Neural cell (in vitro differentiated cells): Measurements from ENCODE around the gene GANC. TPM values are rescaled to one million over a fixed set of nuclear protein-coding genes. Genes with fewer than 3 reads are reported as not detected.

Source experiments
- H2AFZ ChIP-seq: fragments of 200-600, 300-800 bp; sonication (generic), shearing (Covaris generic); 2 replicates; pipeline ENCODE4 v1.6.0; 2014; ENCODE audit warnings: low read depth, mild to moderate bottlenecking, antibody characterized with exemption, low read length, moderate library complexity
- H3F3A ChIP-seq: fragments of 200-600 bp; shearing (Covaris generic); 2 replicates; pipeline ENCODE4 v1.6.1; 2016; ENCODE audit warnings: mild to moderate bottlenecking, moderate library complexity, mixed read lengths, antibody characterized with exemption, low read length; ENCODE audit not compliant: insufficient read depth, poor library complexity, severe bottlenecking
- H3K27ac ChIP-seq: fragments of 200-600, 300-800 bp; sonication (generic), shearing (Covaris generic); 2 replicates; pipeline ENCODE4 v1.5.1; 2014; ENCODE audit warnings: mild to moderate bottlenecking, low read length, moderate library complexity
- H3K27me3 ChIP-seq: fragments of 300-800, 200-600 bp; sonication (generic), shearing (Covaris generic); 2 replicates; pipeline ENCODE4 v1.6.0; 2014; ENCODE audit warnings: mild to moderate bottlenecking, low read depth, low read length, moderate library complexity; ENCODE audit not compliant: insufficient read depth
- H3K36me3 ChIP-seq: fragments of 300-800, 200-600 bp; sonication (generic), shearing (Covaris generic); 2 replicates; pipeline ENCODE4 v1.5.1; 2014; ENCODE audit warnings: mild to moderate bottlenecking, antibody characterized with exemption, low read length, moderate library complexity; ENCODE audit not compliant: insufficient read depth
- H3K4me2 ChIP-seq: fragments of 300-800, 200-600 bp; sonication (generic), shearing (Covaris generic); 2 replicates; pipeline ENCODE4 v1.6.0; 2014; ENCODE audit warnings: mild to moderate bottlenecking, low read length
- H3K4me3 ChIP-seq: fragments of 300-800, 200-600 bp; sonication (generic), shearing (Covaris generic); 2 replicates; pipeline ENCODE4 v1.5.1; 2014; ENCODE audit warnings: mild to moderate bottlenecking, low read length, moderate library complexity
- H3K79me2 ChIP-seq: fragments of 200-600 bp; shearing (Covaris generic); replicated peaks from 2 replicates; pipeline ENCODE4 v1.6.0; 2014; ENCODE audit warnings: mild to moderate bottlenecking, low read length, moderate library complexity; ENCODE audit not compliant: insufficient read depth
- H3K9ac ChIP-seq: fragments of 300-800, 200-600 bp; sonication (generic), shearing (Covaris generic); 2 replicates; pipeline ENCODE4 v1.6.1; 2016; ENCODE audit warnings: mild to moderate bottlenecking, low read length, mixed read lengths
- H3K9me2 ChIP-seq: fragments of 200-600 bp; shearing (Covaris generic); 2 replicates; pipeline ENCODE4 v1.6.1; 2016; ENCODE audit warnings: mild to moderate bottlenecking, low read length, mixed read lengths; ENCODE audit not compliant: insufficient read depth
- H3K9me3 ChIP-seq: fragments of 200-600, 300-800 bp; sonication (generic), shearing (Covaris generic); 2 replicates; pipeline ENCODE4 v1.6.1; 2016; ENCODE audit warnings: mild to moderate bottlenecking, mixed run types, low read length, moderate library complexity, mixed read lengths
- H4K20me1 ChIP-seq: fragments of 200-600 bp; shearing (Covaris generic); 2 replicates; pipeline ENCODE4 v1.6.1; 2016; ENCODE audit warnings: mild to moderate bottlenecking, mixed run types; ENCODE audit not compliant: insufficient read depth
- EP300 ChIP-seq: fragments of 450-650 bp; conservative IDR thresholded peaks from 2 replicates; pipeline ENCODE4 v1.6.1; 2014; ENCODE audit warnings: antibody characterized with exemption, mild to moderate bottlenecking, moderate library complexity; ENCODE audit not compliant: poor library complexity, severe bottlenecking
- EZH2 ChIP-seq: fragments of 200-600, 300-800 bp; shearing (Covaris generic), sonication (generic); IDR thresholded peaks from 2 replicates; pipeline ENCODE4 v1.6.1; 2014; ENCODE audit warnings: antibody characterized with exemption, low read length, borderline replicate concordance, mild to moderate bottlenecking; ENCODE audit not compliant: insufficient read depth, poor library complexity, severe bottlenecking
- MXI1 ChIP-seq: fragments of 450-650 bp; conservative IDR thresholded peaks from 2 replicates; pipeline ENCODE4 v1.6.1; 2014; ENCODE audit warnings: antibody characterized with exemption, mild to moderate bottlenecking; ENCODE audit not compliant: poor library complexity, severe bottlenecking
- POLR2AphosphoS5 ChIP-seq: IDR thresholded peaks from 2 replicates; pipeline ENCODE4 v1.6.1; 2012
- RAD21 ChIP-seq: fragments of 450-650 bp; conservative IDR thresholded peaks from 2 replicates; pipeline ENCODE4 v1.6.1; 2014; ENCODE audit warnings: antibody characterized with exemption, mild to moderate bottlenecking, moderate library complexity
- SMC3 ChIP-seq: fragments of 450-650 bp; conservative IDR thresholded peaks from 2 replicates; pipeline ENCODE4 v1.6.1; 2014; ENCODE audit warnings: antibody characterized with exemption, mild to moderate bottlenecking, moderate library complexity; ENCODE audit not compliant: poor library complexity
- TAF1 ChIP-seq: IDR thresholded peaks from 2 replicates; pipeline ENCODE4 v1.6.1; 2012; ENCODE audit warnings: low read depth
- polyA plus RNA-seq: library from polyadenylated mRNA; depleted of rRNA; stranded (reverse); fragments of >200 nt; gene quantifications from 2 replicates; pipeline ENCODE4 v1.2.3, GENCODE V29; 2014
- TF ChIP-seq, protein P1 (sequence below): fragments of 450-650 bp; IDR thresholded peaks from 2 replicates; pipeline ENCODE4 v1.5.1; 2014; ENCODE audit warnings: antibody characterized with exemption, mild to moderate bottlenecking, moderate library complexity; ENCODE audit not compliant: poor library complexity, severe bottlenecking
- TF ChIP-seq, protein P2 (sequence below): IDR thresholded peaks from 2 replicates; pipeline ENCODE4 v1.6.1; 2012; ENCODE audit warnings: borderline replicate concordance

The GANC gene
- polyA plus RNA-seq, 1 donor from 2014 or later, result 6.0 TPM

DNA sequence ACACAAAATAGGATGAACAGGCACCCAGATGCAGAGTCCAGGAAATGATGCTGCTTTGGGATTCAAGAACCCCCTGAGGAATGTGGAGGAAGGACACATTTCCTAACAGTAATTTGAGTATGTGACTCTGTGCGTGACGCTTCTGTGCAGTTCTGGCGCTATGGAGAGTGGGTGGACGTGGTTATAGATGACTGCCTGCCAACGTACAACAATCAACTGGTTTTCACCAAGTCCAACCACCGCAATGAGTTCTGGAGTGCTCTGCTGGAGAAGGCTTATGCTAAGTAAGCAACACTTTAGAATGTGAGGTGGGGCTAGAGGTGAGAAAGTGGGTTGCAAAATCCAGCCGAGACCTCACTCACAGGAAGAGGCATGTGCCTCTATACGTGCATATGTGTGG, 114.6 kb downstream of the GANC start:
- H3K27ac ChIP-seq, result no peak overlapping the region

DNA sequence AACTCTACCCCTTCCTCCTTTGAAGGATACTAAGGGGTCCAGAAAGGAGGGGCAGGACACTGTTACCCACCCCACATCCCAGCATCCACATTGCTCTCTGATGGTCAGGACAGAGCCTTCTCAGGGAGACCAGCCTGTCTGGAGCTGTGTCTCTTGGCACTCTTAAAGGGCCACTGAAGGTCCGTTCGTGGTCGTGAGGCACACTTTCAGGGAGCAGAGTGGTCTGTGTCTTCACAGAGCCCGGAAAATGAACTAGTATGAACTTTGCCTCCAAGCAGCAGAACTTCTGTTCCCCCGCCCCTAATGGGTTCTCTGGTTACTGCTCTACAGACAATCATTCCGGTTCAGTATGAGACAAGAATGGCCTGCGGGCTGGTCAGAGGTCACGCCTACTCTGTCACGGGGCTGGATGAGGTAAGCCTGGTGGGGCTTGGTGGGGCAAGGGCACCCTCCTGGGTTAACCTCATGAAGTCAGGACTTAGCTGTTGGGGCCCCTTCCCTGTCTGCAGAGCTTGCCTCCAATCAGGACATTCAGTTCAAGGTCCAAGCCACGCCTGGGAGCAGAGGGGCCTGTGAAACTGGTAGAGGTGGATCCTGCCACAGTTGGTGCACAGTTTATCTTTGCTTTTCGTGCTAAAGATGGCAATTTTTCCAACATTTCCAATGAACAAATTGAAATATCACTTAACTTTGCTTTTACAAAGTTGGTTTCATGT, 119.5 kb downstream of the GANC start:
- no peak overlapping the region for H3K27ac ChIP-seq
- H3K27me3 ChIP-seq, result no peaks in the 10 kb centered on the region
- no peaks in the 10 kb centered on the region for H3F3A ChIP-seq
- no peak overlapping the region for H3K9ac ChIP-seq
- TF ChIP-seq MXI1, result no peak
- TF ChIP-seq TAF1, result no peak
- TF ChIP-seq RAD21, result no peak
- TF ChIP-seq, protein P1, sequence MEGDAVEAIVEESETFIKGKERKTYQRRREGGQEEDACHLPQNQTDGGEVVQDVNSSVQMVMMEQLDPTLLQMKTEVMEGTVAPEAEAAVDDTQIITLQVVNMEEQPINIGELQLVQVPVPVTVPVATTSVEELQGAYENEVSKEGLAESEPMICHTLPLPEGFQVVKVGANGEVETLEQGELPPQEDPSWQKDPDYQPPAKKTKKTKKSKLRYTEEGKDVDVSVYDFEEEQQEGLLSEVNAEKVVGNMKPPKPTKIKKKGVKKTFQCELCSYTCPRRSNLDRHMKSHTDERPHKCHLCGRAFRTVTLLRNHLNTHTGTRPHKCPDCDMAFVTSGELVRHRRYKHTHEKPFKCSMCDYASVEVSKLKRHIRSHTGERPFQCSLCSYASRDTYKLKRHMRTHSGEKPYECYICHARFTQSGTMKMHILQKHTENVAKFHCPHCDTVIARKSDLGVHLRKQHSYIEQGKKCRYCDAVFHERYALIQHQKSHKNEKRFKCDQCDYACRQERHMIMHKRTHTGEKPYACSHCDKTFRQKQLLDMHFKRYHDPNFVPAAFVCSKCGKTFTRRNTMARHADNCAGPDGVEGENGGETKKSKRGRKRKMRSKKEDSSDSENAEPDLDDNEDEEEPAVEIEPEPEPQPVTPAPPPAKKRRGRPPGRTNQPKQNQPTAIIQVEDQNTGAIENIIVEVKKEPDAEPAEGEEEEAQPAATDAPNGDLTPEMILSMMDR, result no peak
- TF ChIP-seq, protein P2, sequence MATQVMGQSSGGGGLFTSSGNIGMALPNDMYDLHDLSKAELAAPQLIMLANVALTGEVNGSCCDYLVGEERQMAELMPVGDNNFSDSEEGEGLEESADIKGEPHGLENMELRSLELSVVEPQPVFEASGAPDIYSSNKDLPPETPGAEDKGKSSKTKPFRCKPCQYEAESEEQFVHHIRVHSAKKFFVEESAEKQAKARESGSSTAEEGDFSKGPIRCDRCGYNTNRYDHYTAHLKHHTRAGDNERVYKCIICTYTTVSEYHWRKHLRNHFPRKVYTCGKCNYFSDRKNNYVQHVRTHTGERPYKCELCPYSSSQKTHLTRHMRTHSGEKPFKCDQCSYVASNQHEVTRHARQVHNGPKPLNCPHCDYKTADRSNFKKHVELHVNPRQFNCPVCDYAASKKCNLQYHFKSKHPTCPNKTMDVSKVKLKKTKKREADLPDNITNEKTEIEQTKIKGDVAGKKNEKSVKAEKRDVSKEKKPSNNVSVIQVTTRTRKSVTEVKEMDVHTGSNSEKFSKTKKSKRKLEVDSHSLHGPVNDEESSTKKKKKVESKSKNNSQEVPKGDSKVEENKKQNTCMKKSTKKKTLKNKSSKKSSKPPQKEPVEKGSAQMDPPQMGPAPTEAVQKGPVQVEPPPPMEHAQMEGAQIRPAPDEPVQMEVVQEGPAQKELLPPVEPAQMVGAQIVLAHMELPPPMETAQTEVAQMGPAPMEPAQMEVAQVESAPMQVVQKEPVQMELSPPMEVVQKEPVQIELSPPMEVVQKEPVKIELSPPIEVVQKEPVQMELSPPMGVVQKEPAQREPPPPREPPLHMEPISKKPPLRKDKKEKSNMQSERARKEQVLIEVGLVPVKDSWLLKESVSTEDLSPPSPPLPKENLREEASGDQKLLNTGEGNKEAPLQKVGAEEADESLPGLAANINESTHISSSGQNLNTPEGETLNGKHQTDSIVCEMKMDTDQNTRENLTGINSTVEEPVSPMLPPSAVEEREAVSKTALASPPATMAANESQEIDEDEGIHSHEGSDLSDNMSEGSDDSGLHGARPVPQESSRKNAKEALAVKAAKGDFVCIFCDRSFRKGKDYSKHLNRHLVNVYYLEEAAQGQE, result no peak
- TF ChIP-seq EZH2, result no peak
- no peak for TF ChIP-seq EP300
- no peak for TF ChIP-seq SMC3
- TF ChIP-seq POLR2AphosphoS5, result no peak
- H3K36me3 ChIP-seq, result no peaks in the 10 kb centered on the region
- H3K9me3 ChIP-seq, result no peaks in the 10 kb centered on the region
- H3K4me2 ChIP-seq, result no peak overlapping the region
- no peak overlapping the region for H2AFZ ChIP-seq
- H4K20me1 ChIP-seq, result no peaks in the 10 kb centered on the region
- H3K9me2 ChIP-seq, result no peaks in the 10 kb centered on the region
- no peaks in the 10 kb centered on the region for H3K79me2 ChIP-seq
- no peak overlapping the region for H3K4me3 ChIP-seq

More for the DNA sequence above, 114.6 kb downstream of the GANC start:
- Histone ChIP-seq H2AFZ (no peak overlapping the region), H4K20me1 (no peaks in the 10 kb centered on the region), H3K79me2 (no peaks in the 10 kb centered on the region), H3K4me3 (no peak overlapping the region), H3K9me3 (no peaks in the 10 kb centered on the region), H3K4me2 (no peak overlapping the region), H3K9ac (no peak overlapping the region), H3K9me2 (no peaks in the 10 kb centered on the region), H3K27me3 (no peaks in the 10 kb centered on the region), H3F3A (no peaks in the 10 kb centered on the region), H3K36me3 (no peaks in the 10 kb centered on the region)
- no peak for TF ChIP-seq EP300
- TF ChIP-seq POLR2AphosphoS5, result no peak
- no peak for TF ChIP-seq MXI1
- TF ChIP-seq, protein P2, result no peak
- TF ChIP-seq, protein P1, result no peak
- no peak for TF ChIP-seq EZH2
- no peak for TF ChIP-seq RAD21
- no peak for TF ChIP-seq TAF1
- no peak for TF ChIP-seq SMC3
